Measurements from ENCODE around the gene TNS1. TPM values are rescaled to one million over a fixed set of nuclear protein-coding genes. Genes with fewer than 3 reads are reported as not detected.

Gene TNS1
- total RNA-seq, result 15.7 and 76.7 TPM in 2 replicates

DNA sequence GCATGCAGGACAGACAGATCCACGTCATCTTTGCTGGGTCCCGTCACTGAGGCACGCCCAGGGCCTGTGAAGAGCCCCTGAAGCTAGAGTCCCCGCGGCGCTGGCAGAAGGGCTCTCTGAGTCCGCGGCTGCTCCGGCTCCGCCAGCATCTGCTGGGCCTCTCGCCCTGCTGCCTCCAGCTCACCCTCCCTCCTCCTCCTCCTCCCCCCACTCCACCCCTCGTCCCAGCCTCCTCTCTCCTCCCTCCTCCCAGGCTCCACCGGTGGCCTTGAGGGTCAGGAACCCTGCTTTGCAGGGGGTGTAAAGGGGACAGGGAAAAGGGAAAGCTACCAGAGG, at the start of gene TNS1:
TSS of gene TNS1 (minus strand) at position 151 of the 336 bp plus-strand sequence. CDS start at position 28, 123 bp downstream.

Other genes starting within 250 kb of the TNS1 start
- gene RUFY4, start 66.3 kb upstream of the TNS1 start, total RNA-seq, result not detected in 2 replicates
- gene CXCR2, start 123.0 kb upstream of the TNS1 start, total RNA-seq, result not detected in 2 replicates
- not detected in 2 replicates for gene CXCR1, start 164.0 kb upstream of the TNS1 start, total RNA-seq
- gene ARPC2, start 214.2 kb upstream of the TNS1 start, total RNA-seq, result 297 and 314 TPM in 2 replicates